ENCODE measurements around the gene RHOXF1.
"Not testable (repeated sequence)": the region's sequence is repeated elsewhere in the genome, so short reads cannot be mapped to it uniquely, and the experiment has no call there.

The RHOXF1 gene, protein sequence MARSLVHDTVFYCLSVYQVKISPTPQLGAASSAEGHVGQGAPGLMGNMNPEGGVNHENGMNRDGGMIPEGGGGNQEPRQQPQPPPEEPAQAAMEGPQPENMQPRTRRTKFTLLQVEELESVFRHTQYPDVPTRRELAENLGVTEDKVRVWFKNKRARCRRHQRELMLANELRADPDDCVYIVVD

DNA sequence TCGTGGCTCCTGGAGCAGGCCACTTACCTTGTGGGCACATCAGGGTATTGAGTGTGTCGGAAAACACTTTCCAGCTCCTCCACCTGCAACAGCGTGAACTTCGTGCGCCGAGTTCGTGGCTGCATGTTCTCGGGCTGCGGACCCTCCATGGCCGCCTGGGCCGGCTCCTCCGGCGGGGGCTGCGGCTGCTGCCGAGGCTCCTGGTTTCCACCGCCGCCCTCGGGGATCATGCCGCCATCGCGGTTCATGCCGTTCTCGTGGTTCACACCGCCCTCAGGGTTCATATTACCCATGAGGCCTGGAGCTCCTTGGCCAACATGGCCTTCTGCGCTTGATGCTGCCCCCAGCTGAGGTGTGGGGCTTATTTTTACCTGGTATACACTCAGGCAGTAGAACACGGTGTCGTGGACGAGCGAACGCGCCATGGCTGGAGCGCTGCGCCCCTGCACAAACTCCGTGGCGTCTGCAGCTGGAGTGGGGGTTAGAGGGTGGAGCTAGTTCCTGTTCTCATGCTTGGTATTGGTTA lies at the start of gene RHOXF1:
Gene RHOXF1 (minus strand): TSS at position 476 of the 526 bp plus-strand sequence. CDS start 51 bp downstream, at position 425.
- no peak for DNase-seq

DNA sequence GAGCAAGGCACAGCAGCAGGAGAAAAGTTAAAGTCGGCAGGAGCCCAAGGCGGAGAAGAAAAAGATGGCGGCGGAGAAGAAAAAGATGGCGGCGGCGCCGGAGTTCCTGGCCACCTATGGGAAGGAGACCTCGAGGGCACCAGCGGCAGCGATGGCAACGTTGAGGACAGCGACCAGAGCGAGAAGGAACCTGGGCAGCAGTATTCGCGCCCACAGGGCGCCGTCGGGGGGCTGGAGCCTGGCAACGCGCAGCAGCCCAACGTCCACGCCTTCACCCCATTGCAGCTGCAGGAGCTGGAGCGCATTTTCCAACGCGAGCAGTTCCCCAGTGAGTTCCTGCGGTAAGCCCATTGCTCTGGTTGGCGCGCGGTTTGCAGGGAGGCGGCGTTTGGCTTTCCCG lies 43.4 kb upstream of the RHOXF1 start:
- not testable (repeated sequence) for DNase-seq

DNA sequence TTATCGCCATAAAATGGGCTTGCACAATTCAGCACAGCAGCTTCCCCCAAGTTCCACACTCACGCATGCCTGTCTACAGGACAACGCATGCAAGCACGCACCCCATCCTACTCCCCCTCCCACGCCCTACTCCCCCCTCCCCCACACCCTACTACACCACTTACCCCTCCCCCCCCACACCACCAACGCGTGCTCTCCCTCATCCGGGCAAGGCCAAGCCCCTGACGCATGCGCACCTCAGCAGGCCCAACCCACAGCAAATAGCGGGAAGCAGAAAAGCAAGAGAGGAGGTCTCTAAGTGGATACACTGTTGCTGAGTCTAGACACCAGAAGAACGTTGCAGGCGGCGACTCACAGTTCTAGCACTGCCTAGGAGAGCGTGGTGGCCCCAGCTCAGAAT lies 42.6 kb upstream of the RHOXF1 start, which contains the start of gene RHOXF2:
Gene RHOXF2 (plus strand): TSS at position 301 of the 400 bp plus-strand sequence. CDS start 138 bp downstream, outside the sequence.
- DNase-seq = not testable (repeated sequence)

DNA sequence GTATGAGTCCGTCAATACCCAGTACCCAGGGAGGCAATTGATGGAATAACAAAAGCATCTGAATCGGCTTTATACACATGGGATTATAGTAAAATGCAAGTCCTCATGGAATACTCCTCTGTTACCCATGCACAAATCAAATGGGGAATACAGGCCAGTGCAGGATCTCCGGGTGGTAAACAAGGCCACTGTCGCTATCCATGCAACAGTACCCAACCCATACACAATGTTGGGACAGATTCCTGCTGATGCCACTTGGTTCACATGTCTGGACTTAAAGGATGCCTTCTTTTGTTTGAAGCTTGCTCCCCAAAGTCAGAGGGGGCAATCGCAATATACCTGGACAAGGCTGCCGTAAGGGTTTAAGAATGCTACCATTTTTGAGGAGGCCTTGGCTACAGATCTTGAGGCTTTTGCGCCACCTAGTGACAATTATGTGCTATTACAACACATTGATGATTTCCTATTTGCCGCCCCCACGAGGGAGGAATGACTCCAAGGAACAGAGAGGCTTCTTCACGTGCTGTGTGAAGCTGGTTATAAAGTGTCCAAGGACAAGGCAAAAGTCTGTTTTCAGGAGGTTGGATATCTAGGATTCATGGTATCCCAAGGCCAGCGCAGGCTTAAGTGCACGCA lies 34.5 kb upstream of the RHOXF1 start:
- not testable (repeated sequence) for DNase-seq

DNA sequence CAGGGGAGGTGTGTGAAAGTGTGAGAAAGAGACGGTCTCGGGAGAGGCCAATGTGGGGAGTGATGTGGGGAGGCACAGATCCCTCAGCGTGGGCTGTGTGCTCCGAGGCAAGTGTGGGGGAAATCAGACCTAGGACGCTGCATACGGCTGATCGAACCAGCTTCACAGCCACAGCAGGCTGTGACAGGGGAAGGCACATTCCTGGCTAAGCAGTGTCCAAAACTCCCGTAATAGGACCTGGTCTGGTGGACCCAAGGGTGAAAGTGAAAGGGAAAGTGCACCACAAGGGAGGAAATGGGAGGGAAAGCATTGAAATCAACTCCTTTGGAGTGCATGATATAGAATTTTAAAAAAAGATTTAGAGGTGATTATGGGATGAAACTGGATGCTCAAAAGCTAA lies 31.8 kb upstream of the RHOXF1 start:
- no peak for DNase-seq

DNA sequence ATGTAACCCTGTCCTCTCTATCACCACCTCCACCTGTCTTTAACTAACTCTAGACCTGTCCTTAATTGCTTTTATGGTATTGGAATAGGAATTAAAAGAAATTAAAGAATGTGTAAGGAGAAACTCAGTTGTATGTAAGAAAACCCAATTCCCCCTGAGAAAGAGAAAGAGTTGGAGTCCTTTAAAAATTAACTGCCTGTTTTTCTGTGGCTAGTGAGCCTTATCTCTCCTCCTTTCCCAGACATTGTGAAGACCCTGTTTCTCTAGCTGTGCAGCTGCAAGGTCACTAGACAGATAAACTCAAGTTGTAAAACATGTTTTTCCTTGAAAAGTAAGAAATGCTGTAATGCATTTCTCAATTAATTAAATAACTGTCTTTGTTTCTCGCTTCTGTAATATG lies 30.6 kb upstream of the RHOXF1 start:
- not testable (repeated sequence) for DNase-seq

DNA sequence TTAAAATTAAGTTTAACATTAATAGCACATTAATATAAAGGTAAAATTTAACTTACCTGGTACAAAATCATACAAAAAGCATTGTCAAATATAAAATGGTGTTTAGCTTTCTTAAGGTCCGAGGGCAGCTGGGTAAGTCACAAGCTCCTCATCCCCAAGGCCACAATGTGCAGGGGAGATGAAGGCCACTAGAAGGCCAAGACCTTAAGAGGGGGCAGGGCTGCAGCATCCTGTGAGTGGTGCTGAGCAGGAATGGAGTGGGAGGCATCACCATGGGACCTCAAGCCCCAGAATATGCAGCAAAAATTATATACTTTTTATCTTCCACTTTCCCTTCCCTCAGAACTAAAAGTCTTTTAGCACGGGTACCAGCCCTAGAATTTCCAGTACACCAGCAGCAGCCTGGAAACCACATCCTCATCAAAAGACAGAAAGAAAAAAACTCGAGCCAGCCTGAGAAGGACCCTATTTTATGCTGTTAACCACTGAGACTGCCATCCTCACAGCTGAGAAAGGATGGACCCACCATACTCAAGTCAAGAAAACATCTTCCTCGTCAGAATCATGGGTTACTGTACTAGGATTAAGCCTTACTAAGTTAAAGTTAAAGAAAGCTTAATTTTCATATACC lies 29.7 kb upstream of the RHOXF1 start:
- DNase-seq = no peak

DNA sequence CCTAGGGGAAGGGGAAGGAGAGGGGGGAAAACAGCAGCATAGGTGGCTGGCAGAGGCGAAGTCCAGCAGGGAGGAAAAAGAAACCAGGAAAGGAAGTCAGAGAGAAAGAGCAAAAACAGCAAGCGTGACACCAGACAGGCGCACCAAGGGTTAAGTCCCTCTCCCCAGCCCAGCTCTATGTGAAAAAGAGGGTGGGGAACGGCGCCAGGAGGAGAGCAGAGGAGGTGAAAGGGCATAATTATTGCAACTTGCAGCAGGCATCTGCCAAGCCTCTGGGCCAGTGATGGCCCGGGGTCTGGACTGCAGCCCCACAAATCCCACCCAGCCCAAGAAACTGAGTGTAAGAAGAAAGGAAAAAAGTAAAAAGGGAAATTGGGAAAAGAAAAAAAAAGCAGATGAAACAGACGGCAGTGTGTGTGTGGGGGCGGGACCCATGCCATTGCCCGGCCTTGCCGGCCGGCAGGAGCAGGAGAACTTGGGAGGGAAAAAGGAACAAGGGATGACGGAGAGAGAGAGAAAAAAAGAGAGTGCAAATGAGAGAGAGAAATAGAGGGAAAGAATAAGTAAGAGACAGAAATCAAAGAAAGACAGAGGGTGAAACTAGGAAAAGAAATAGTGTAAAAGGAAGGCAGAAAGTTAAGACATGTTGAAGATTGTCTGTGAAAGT lies 28.6 kb upstream of the RHOXF1 start:
- no peak for DNase-seq

DNA sequence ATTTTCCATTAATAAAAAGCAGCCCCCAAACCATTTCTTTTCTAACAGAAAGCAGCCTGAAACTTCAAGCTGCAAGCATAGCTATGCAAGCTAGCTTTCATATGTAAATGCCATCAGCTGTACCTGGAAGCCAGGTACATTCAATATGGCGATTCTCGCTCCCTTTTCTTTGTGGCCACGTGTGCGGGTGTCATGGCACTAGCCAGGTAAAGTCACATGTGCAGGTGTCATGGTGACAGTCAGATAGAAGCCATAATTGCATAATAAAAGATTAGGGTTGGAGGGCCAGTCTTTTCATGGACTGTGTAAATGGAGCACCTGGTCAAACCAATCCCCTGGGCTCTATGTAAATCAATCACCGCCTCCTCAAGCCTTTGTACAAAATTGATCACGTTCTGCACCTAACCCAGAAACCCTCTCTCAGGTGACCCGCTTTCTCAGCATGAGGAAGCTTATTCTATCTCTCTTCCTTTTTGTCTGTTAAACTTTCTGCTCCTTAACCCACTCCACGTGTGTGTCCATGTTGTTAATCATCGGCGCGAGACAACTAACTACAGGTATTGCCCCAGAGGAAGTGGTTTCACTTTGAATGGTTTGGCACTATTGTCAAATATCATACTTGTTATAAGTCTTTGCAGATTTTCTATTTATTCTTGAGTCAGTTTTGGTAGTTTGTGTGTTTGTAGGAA lies 24.7 kb upstream of the RHOXF1 start:
- no peak for DNase-seq

DNA sequence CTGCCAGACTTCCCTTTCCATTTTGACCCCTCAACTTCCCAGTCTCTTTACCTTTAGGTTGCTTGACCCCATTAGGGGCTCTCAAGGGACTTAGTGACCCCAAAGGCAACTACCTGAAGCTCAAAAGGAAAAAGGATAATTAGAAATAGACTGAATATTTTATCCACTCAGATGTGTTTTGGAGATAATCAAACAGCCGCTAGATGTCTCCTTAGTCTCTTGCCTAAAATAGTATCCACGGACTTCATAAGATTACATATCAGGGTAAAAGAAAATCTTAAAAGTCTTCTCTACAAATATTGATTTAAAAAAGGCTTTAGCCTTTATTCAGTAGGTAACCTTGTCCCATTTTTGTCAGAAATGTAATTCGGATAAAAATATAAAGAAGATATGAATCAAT lies 21.7 kb upstream of the RHOXF1 start:
- DNase-seq = no peak

DNA sequence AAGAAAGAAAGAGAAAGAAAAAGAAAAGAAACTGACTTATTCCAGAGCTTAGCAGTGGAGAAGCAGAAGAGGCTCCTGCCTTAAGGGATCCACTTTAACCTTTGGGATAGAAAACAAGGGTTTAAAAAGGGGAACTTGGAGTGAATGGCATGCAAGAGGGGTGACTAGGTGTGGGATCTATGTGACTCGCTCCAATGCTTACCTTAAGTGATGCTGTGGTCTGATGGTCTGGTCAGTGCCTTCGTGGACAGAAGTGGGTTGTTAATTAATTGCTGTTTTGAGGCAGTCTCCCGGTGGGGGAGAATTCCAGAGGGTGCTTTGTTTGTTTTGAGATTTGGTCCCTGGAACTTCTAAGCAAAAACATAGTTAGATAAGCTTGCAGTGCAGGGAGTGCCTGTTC lies 21.1 kb upstream of the RHOXF1 start:
- no peak for DNase-seq

DNA sequence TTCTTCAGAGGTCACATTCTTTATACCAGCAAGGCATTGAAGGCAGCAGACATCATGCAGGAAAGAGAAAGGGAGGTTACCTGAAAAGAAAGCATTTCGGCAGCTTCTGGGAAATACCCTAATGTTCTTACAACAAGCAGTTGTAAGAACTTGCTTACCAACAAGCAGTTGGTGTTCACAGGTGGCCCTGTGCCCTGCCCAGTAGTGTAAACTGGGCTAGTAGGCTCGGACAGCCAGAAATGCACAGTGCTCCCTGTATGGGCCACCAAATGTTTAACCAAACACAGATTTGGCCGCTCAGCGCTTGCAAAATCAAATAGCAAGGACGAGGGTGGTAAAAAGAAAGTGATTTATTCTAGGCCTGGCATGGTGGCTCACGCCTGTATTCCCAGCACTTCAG lies 20.4 kb upstream of the RHOXF1 start:
- no peak for DNase-seq

DNA sequence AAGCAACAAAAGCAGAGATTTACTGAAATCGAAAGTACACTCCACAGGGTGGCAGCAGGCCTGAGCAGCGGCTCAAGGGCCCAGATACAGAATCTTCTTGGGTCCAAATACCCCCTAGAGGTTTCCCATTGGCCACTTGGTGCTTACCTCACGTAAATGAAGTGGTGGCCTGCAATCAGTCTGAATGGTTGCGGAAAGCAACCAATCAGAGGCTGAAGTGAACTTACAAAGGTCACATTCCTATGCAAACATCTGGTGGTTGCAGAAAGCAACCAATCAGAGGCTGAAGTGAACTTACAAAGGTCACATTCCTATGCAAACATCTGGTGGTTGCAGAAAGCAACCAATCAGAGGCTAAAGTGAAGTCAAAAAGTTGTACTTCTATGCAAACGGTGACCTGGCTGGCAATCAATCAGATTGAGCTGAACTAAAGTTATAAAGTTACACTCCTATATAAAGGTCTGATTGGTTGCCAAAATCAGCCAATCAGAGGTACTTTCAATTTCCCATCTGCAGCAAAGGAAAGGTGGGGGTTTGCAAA lies 12.7 kb upstream of the RHOXF1 start:
- not testable (repeated sequence) for DNase-seq

DNA sequence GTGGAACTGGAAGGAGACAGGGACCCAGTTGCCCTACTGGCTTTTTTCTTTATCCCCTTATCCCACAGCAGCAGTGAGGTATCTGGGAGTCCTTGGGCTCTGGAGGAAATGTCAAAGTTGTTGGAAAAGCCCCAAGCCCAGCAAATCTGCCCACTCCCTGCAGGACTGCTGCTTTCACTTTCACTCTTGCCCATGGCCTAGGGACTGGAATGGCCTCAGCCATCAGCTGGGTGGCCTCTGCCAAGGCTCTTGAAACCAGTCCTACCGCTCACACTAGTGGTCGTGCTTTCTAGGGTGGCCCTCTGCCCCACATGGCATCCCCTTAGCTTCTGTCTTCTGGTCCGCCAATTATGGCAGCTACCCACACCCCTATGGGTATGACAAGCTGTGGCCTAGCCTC lies 9.7 kb upstream of the RHOXF1 start:
- DNase-seq = no peak

DNA sequence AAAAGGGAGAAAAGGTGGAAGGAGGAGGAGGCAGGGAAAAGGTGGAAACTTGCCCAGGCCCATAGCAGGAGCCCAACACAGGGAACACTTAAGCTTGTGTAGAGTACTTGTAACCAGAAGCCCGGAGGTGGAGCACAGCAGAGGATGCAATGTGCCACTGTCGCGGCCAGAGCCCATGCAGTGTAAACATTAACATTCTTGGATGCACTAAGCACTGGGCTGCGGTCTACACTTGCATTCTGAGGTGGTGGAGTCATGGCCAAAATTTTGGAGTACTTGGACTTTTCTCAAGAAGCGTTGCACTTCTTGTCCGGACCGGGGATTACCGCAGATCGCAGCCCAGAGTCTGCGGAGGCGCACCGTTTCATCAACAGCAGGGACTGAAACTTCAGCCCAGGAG lies 4.5 kb upstream of the RHOXF1 start:
- no peak for DNase-seq

DNA sequence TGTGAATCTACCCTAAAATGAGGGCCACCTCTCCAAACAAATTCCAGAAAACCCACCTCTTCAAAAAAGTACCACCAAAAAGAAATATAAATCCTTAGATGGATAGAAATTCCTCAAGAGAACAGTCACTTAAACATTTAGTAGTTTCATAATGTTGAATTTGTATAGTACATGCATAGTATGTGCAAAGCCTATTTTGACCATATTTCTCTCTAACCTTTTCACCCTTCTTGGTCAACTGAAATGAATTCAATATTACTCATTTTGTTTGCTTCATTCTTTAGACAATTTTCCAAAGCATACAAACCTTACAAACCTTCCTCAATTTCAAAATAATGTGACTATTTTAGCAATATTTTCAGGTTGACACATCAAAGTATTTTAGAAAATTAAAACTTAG lies 4.1 kb downstream of the RHOXF1 start:
- DNase-seq = no peak

DNA sequence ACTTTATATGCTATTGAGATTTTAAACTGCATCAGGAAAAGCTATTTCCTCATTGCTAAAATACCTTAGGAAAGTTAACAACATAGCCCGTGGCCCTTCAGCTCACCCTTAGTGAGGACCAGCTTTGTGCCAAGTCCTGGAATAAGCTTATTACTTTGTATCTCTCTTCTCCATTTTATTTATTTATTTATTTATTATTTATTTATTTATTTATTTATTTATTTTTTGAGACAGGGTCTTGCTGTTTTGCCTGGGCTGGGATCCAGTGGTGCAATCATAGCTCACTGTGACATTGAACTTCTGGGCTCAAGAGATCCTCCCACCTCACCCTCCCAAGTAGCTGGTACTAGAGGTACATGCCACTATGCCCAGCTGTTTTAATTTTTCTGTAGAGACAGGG lies 6.3 kb downstream of the RHOXF1 start:
- no peak for DNase-seq

DNA sequence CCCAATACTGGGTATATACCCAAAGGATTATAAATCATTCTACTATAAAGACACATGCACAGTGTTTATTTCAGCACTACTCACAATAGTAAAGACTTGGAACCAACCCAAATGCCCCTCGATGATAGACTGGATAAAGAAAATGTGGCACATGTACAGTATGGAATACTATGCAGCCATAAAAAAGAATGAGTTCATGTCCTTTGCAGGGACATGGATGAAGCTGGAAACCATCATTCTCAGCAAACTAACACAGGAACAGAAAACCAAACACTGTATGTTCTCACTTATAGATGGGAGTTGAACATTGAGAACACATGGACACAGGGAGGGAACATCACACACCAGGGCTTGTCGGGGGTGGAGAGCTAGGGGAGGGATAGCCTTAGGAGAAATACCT lies 11.0 kb downstream of the RHOXF1 start:
- not testable (repeated sequence) for DNase-seq

DNA sequence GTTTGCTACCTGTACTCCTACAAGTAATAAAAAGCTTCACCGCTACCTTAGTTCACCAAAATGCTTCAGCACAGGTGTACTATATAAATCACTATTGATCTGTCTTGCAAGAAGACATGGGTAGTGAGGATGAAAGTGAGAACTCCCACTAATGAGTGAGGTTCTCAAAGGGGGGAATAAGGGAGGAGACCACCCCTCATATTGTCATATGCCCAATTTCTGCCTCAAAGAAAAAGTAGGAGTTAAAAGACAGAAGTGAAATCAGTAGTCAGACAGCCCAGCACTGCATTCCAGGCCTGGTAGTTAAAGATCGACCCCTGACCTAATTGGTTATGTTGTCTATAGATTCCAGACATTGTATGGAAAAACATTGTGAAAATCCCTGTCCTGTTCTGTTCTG lies 14.7 kb downstream of the RHOXF1 start:
- not testable (repeated sequence) for DNase-seq

DNA sequence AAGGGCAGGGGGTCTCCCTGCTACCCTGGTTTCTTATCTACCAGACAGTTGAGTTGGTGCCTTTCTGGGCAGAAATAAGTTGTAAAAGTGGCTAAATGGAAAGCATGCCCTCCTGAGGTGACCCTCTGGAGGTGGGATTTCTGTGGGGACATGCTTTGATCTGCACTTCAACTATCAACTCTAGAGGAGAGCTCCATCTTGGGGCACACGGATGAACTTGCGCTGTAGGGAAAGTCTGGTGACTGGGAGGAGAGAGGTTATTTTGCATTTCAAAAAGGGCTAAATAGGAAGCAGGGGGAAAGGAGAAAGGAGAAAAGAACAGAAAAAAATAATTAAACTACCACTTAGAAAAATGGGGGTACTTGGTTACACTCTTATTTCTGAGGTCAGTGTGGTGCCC lies 25.5 kb downstream of the RHOXF1 start:
- DNase-seq = no peak

DNA sequence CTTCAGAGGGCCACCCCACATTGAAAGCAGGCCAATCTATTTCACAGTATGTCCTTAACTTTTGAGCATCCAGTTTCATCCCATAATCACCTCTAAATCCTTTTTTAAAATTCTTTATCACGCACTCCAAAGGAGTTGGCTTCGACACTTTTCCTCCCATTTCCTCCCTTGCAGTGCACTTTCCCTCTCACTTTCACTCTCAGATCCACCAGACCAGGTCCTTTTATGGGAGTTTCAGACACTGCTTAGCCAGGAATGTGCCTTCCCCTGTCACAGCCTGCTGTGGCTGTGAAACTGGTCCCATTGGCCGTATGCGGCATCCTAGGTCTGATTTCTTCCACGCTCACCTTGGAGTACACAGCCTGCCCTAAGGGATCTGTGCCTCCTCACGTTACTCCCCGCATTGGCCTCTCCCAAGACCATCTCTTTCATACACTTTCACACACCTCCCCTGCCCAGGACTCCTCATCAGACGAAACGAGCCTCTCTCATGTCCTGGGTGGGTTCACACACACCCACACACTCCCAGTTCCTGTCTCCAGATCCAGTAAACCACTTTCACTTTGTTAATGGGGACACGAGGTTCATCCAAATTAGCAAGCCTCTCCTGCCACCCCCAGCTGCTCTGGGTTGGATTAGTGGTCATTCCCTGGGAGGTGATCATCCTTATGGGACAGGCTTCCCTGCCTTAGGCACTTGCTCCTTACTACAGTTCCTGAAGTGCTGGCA lies 28.3 kb downstream of the RHOXF1 start:
- DNase-seq = no peak
